Neutrophil (primary cell): ENCODE measurements around the gene GPR4.

Experiments
- H3K27ac ChIP-seq: fragments of 200-600 bp; sonication (generic); 2 replicates; pipeline ENCODE4 v1.5.1; 2016; ENCODE audit warnings: mild to moderate bottlenecking, moderate library complexity
- H3K27me3 ChIP-seq: fragments of 200-600 bp; sonication (generic); 2 replicates; pipeline ENCODE4 v1.6.0; 2016; ENCODE audit warnings: mild to moderate bottlenecking
- H3K36me3 ChIP-seq: fragments of 200-600 bp; sonication (generic); 2 replicates; pipeline ENCODE4 v1.5.1; 2017
- H3K4me1 ChIP-seq, 2 experiments: fragments of 200-600 bp in 1 of 2; sonication (generic) in 1 of 2; 1 replicate in 1 of 2; 2 replicates in 1 of 2; pipeline versions ENCODE4 v1.5.1 to v1.6.1; 2013 to 2016; ENCODE audit warnings: low read depth in 1 of 2, low read length in 1 of 2, mild to moderate bottlenecking in 1 of 2, moderate library complexity in 1 of 2; ENCODE audit not compliant: control insufficient read depth in 1 of 2, insufficient read depth in 1 of 2
- H3K4me3 ChIP-seq, 2 experiments: fragments of 200-600 bp in 1 of 2; sonication (generic) in 1 of 2; 1 replicate in 1 of 2; 2 replicates in 1 of 2; pipeline ENCODE4 v1.5.1; 2013 to 2016; ENCODE audit warnings: low read depth in 1 of 2, low read length in 1 of 2, mild to moderate bottlenecking in 1 of 2, moderate library complexity in 1 of 2
- H3K9me3 ChIP-seq: fragments of 200-600 bp; sonication (generic); 2 replicates; pipeline ENCODE4 v1.5.1; 2016
- TF ChIP-seq, protein P1 (sequence below): fragments of 200-600 bp; sonication (generic); IDR thresholded peaks from 2 replicates; pipeline ENCODE4 v1.5.1; 2016; ENCODE audit warnings: antibody characterized with exemption

GPR4 gene

DNA sequence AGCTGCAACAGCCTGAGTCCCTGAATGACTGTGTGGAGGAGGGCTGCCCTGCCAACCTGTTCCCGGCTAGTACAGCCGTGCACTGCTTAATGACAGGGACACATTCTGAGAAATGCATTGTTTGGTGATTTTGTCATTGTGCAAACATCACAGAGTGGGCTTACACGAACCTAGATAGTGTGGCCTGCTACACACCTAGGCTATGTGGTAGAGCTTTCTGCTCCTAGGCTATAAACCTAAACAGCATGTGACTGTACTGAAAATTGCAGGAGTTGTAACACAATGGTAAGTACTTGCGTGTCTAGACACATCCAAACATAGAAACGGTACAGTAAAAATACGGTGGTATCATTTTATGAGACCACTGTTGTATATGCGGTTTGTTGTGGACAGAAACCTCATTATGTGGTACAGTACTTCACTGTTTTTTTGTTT lies 59.8 kb downstream of the GPR4 start:
- Histone ChIP-seq H3K4me3 (no peak overlapping the region), H3K36me3 (no peaks in the 10 kb centered on the region), H3K27ac (no peak overlapping the region), H3K27me3 (no peaks in the 10 kb centered on the region), H3K9me3 (no peaks in the 10 kb centered on the region), H3K4me1 (peaks cover 42 to 45% of the 10 kb centered on the region in 2 experiments)
- TF ChIP-seq, protein P1, sequence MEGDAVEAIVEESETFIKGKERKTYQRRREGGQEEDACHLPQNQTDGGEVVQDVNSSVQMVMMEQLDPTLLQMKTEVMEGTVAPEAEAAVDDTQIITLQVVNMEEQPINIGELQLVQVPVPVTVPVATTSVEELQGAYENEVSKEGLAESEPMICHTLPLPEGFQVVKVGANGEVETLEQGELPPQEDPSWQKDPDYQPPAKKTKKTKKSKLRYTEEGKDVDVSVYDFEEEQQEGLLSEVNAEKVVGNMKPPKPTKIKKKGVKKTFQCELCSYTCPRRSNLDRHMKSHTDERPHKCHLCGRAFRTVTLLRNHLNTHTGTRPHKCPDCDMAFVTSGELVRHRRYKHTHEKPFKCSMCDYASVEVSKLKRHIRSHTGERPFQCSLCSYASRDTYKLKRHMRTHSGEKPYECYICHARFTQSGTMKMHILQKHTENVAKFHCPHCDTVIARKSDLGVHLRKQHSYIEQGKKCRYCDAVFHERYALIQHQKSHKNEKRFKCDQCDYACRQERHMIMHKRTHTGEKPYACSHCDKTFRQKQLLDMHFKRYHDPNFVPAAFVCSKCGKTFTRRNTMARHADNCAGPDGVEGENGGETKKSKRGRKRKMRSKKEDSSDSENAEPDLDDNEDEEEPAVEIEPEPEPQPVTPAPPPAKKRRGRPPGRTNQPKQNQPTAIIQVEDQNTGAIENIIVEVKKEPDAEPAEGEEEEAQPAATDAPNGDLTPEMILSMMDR: no peak
